ENCODE data around the gene CIAPIN1. TPM values are rescaled to one million over a fixed set of nuclear protein-coding genes. Genes with fewer than 3 reads are reported as not detected.

The CIAPIN1 gene
- total and polyA plus RNA-seq, 2 of the 4 experiments (the other 2 are of a cell fraction), result 41.6 to 47.7 TPM

- H3K4me1 ChIP-seq (ENCODE audit: control insufficient read depth, insufficient read depth, low read length), result peaks cover 12% of the 10 kb centered on the region
- ATAC-seq (ENCODE audit: low read depth) (peak; percentile 46), DNase-seq (peak; percentile 33)
- dilution Hi-C loops (cut with HindIII; ENCODE audit: low sequenced_read_pairs, unreplicated experiment), result no loop called here
- H3K4ac ChIP-seq (ENCODE audit: low read depth, low read length), result no peak overlapping the region
- no peaks in the 10 kb centered on the region for H3K27me3 ChIP-seq (ENCODE audit: control insufficient read depth, insufficient read depth, low read length)
- H3K9ac ChIP-seq (ENCODE audit: low read depth, low read length), result no peak overlapping the region
- in situ Hi-C loops (cut with MboI; ENCODE audit: low sequenced_read_pairs), result no loop called here
- no peak overlapping the region for H3K4me2 ChIP-seq (ENCODE audit: low read depth, low read length)
- H4K8ac ChIP-seq (ENCODE audit: low read depth in 2 of 2, low read length in 2 of 2), result no peak overlapping the region
- no peak overlapping the region for H2BK120ac ChIP-seq (ENCODE audit: low read depth, low read length)
- ChIA-PET CTCF (interaction anchor here (0.7 kb wide), 1 partner anchor 19 kb away, joined by 3 read pairs; no protein-coding TSS in a partner anchor), POLR2A (ENCODE audit: unreplicated experiment) (no interaction called here)
- peak overlapping the region; percentile 18 for H2AFZ ChIP-seq (replicated peaks; ENCODE audit: low read length, poor library complexity)
- H4K20me1 ChIP-seq (ENCODE audit: insufficient read depth, low read length), result 0 out of 2 replicates have a peak, but pooled peaks cover 5% of the 10 kb centered on the region
- H2BK15ac ChIP-seq (ENCODE audit: low read depth, low read length), result no peak overlapping the region
- no peak overlapping the region for H3K27ac ChIP-seq (ENCODE audit: insufficient read depth, low read length)
- H3K9me1 ChIP-seq (ENCODE audit: insufficient read depth, low read length), result no peaks in the 10 kb centered on the region
- no peaks in the 10 kb centered on the region for H3K9me3 ChIP-seq (ENCODE audit: control insufficient read depth, insufficient read depth, low read length)
- intact Hi-C loops (cut with micrococcal nuclease), result no loop called here
- no peak overlapping the region for H2AK9ac ChIP-seq (replicated peaks; ENCODE audit: low read depth, low read length, poor library complexity)
- BruUV-seq (replicated peaks), result no TSS peak
- H3K23ac ChIP-seq (ENCODE audit: low read depth, low read length), result no peak overlapping the region
- H2BK5ac ChIP-seq (ENCODE audit: low read depth, low read length, poor library complexity, severe bottlenecking), result no peak overlapping the region
- no peak overlapping the region for H3K18ac ChIP-seq (ENCODE audit: low read depth, low read length)
- no peak for TF ChIP-seq CHD1 (IDR thresholded peaks at IDR 0.05; ENCODE audit: low read depth, low read length)
- TF ChIP-seq FOS (IDR thresholded peaks at IDR 0.05; ENCODE audit: low read depth, low read length), result no peak
- 0 out of 2 replicates have a peak, but pooled peaks have one; percentile 28 for TF ChIP-seq MAZ (IDR thresholded peaks at IDR 0.05; ENCODE audit: borderline replicate concordance, low read depth, low read length)
- TF ChIP-seq MAFK (IDR thresholded peaks at IDR 0.05; ENCODE audit: low read depth, low read length), result no peak
- no peak for TF ChIP-seq ELK1 (IDR thresholded peaks at IDR 0.05; ENCODE audit: borderline replicate concordance, low read depth, low read length)
- TF ChIP-seq MXI1 (IDR thresholded peaks at IDR 0.05; ENCODE audit: borderline replicate concordance, low read depth, low read length), result no peak
- no peak for TF ChIP-seq RFX5 (IDR thresholded peaks at IDR 0.05; ENCODE audit: low read depth, low read length)
- peak; percentile 55 for TF ChIP-seq CTCF (conservative IDR thresholded peaks at IDR 0.05; ENCODE audit: low read depth, low read length)
- peak; percentile 40 for TF ChIP-seq RAD21 (IDR thresholded peaks at IDR 0.05; ENCODE audit: low read length)
- H2AK5ac ChIP-seq (ENCODE audit: low read depth, low read length), result no peak overlapping the region
- H3K36me3 ChIP-seq (ENCODE audit: control insufficient read depth, insufficient read depth, low read length), result peaks cover 25% of the 10 kb centered on the region
- H4K5ac ChIP-seq (ENCODE audit: low read depth, low read length), result no peak overlapping the region
- no peak overlapping the region for H3K4me3 ChIP-seq (ENCODE audit: insufficient read depth, low read depth, low read length)
- H4K91ac ChIP-seq (ENCODE audit: insufficient read depth, low read depth, low read length), result no peak overlapping the region
- H3K79me1 ChIP-seq (ENCODE audit: low read depth in 1 of 2, low read length in 2 of 2), result peaks cover 9 to 22% of the 10 kb centered on the region in 2 experiments
- no peak overlapping the region for H2BK20ac ChIP-seq (ENCODE audit: low read depth, low read length)
- H3K56ac ChIP-seq (ENCODE audit: extremely low read depth, insufficient read depth, low read length), result no peak overlapping the region
- H3K14ac ChIP-seq (replicated peaks; ENCODE audit: low read depth, low read length), result no peak overlapping the region
- WGBS, 2 experiments (ENCODE audit: extremely low coverage in 2 of 2, insufficient read length in 1 of 2), result no CpG with 5 or more reads among the region's 12 CpGs
These were observed 28.6 kb upstream of the CIAPIN1 start for GRCh38 chr16:57475711-57476339.
